GM10847 (cell line): Measurements from ENCODE around the gene SLFN12.

Source experiments
- POLR2A ChIP-seq: IDR thresholded peaks from 2 replicates; pipeline ENCODE4 v1.6.1; 2011; ENCODE audit not compliant: insufficient read length; ENCODE audit errors: extremely low read depth

The SLFN12 gene

GRCh38 chr17:35372846-35373533 is 59.3 kb downstream of the SLFN12 start:
- no peak for TF ChIP-seq POLR2A

- TF ChIP-seq POLR2A: no peak
These were observed 60.4 kb downstream of the SLFN12 start for GRCh38 chr17:35371934-35372333.

GRCh38 chr17:35368081-35368830 is 64.0 kb downstream of the SLFN12 start:
- no peak for TF ChIP-seq POLR2A

GRCh38 chr17:35361027-35361426 is 71.3 kb downstream of the SLFN12 start:
- no peak for TF ChIP-seq POLR2A
